ENCODE measurements around the gene PLEKHO2. TPM values are rescaled to one million over a fixed set of nuclear protein-coding genes. Genes with fewer than 3 reads are reported as not detected.
A peak's percentile ranks its signal among the peaks of the same experiment; 100 is the strongest.

Gene PLEKHO2
- total RNA-seq, 1 donor from 2014 or later = 34.9 TPM

DNA sequence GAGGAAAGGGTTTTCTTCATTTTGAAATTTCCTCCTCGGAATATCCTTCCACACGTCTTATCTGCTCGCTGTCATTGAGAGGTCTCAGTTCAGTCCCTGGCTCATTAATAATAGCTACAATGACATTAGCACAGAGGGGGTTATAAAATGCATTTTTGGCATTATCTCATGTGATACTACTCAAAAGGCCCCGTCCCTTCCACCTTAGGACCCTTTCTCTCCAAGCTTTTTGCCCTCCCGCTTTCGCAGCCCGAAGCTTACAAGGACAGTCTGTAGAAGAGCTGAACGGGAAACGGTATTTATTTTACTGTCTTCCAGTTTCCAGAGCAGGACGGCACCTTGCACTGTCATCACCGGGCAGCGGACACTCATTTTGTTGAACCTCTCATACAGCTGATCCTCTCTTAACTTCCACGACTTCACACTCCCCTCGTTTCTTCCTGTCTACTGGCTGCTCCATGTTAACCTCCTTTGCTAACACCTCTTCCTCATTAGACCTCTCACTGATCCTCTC lies 5.6 kb upstream of the PLEKHO2 start:
- intact Hi-C loops (cut with DNase I) = no loop called here
- no peaks in the 10 kb centered on the region for H3K9me3 ChIP-seq
- no peaks in the 10 kb centered on the region for H3K27me3 ChIP-seq
- peaks cover 6% of the 10 kb centered on the region for H3K4me1 ChIP-seq
- no peak for DNase-seq (ENCODE audit: extremely low spot score in 2 of 2)
- TF ChIP-seq POLR2AphosphoS5 (IDR thresholded peaks at IDR 0.05; ENCODE audit: insufficient read depth in 1 of 2, low read depth in 1 of 2) (peak in 1 of 2 donors; percentile 11), POLR2A (IDR thresholded peaks at IDR 0.05) (no peak)
- H3K36me3 ChIP-seq = no peaks in the 10 kb centered on the region
- H3K4me3 ChIP-seq = peak overlapping the region; percentile 16 to 43
- peak overlapping the region; percentile 62 for H3K27ac ChIP-seq

DNA sequence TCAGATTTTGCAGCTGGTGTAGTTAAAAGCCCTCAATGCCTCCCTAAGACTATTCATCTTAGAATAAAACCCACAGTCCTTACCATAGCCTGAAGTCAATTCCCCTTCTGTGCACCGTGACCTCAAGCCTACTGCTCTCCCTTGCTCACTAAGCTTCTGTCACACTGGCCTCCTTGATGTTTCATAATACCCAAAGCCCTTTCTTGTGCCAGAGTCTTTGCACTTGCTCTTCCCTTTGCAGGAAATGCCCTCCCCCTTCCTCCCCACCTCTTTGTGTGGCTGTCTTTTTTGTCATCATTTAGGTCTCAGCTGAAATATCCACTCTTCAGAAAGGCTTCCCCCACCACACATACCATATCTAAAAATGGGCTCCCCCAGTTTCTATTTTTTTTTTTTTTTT lies 4.2 kb upstream of the PLEKHO2 start:
- no peak overlapping the region for H3K4me3 ChIP-seq
- no peaks in the 10 kb centered on the region for H3K27me3 ChIP-seq
- no peak for DNase-seq (ENCODE audit: extremely low spot score in 2 of 2)
- intact Hi-C loops (cut with DNase I) = no loop called here
- no peaks in the 10 kb centered on the region for H3K9me3 ChIP-seq
- peaks cover 6% of the 10 kb centered on the region for H3K4me1 ChIP-seq
- TF ChIP-seq POLR2AphosphoS5 (IDR thresholded peaks at IDR 0.05; ENCODE audit: insufficient read depth in 1 of 2, low read depth in 1 of 2) = no peak
- TF ChIP-seq POLR2A (IDR thresholded peaks at IDR 0.05) = no peak
- TF ChIP-seq, protein P1, sequence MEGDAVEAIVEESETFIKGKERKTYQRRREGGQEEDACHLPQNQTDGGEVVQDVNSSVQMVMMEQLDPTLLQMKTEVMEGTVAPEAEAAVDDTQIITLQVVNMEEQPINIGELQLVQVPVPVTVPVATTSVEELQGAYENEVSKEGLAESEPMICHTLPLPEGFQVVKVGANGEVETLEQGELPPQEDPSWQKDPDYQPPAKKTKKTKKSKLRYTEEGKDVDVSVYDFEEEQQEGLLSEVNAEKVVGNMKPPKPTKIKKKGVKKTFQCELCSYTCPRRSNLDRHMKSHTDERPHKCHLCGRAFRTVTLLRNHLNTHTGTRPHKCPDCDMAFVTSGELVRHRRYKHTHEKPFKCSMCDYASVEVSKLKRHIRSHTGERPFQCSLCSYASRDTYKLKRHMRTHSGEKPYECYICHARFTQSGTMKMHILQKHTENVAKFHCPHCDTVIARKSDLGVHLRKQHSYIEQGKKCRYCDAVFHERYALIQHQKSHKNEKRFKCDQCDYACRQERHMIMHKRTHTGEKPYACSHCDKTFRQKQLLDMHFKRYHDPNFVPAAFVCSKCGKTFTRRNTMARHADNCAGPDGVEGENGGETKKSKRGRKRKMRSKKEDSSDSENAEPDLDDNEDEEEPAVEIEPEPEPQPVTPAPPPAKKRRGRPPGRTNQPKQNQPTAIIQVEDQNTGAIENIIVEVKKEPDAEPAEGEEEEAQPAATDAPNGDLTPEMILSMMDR (IDR thresholded peaks at IDR 0.05) = no peak
- no peak overlapping the region for H3K27ac ChIP-seq
- H3K36me3 ChIP-seq = no peaks in the 10 kb centered on the region

DNA sequence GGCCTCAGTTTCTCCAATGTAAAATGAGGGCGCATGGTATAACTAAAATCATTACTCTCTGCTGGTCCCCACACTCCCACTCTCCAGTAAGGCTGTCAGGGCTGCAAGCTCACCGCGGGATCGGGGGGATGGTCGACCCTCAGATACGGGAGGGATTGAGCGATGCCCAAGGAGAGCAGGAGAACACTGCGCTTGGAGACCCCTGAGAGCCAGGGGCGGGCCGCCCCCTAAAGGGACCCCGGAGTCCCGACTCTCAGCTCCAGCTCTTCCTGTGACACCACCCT lies 713 bp upstream of the PLEKHO2 start:
- peak overlapping the region; percentile 98 for H3K27ac ChIP-seq
- intact Hi-C loops (cut with DNase I) = loop anchor here (2.0 kb wide), 1 partner anchor 56 kb away; no protein-coding TSS in a partner anchor
- no peak for DNase-seq (ENCODE audit: extremely low spot score in 2 of 2)
- H3K4me1 ChIP-seq = peaks cover 40% of the 10 kb centered on the region
- peak overlapping the region; percentile 91 to 97 for H3K4me3 ChIP-seq
- no peaks in the 10 kb centered on the region for H3K9me3 ChIP-seq
- no peaks in the 10 kb centered on the region for H3K36me3 ChIP-seq
- H3K27me3 ChIP-seq = no peaks in the 10 kb centered on the region
- TF ChIP-seq POLR2AphosphoS5 (IDR thresholded peaks at IDR 0.05; ENCODE audit: insufficient read depth in 1 of 2, low read depth in 1 of 2) (no peak), POLR2A (IDR thresholded peaks at IDR 0.05) (no peak)
- TF ChIP-seq, protein P1 (IDR thresholded peaks at IDR 0.05) = no peak

DNA sequence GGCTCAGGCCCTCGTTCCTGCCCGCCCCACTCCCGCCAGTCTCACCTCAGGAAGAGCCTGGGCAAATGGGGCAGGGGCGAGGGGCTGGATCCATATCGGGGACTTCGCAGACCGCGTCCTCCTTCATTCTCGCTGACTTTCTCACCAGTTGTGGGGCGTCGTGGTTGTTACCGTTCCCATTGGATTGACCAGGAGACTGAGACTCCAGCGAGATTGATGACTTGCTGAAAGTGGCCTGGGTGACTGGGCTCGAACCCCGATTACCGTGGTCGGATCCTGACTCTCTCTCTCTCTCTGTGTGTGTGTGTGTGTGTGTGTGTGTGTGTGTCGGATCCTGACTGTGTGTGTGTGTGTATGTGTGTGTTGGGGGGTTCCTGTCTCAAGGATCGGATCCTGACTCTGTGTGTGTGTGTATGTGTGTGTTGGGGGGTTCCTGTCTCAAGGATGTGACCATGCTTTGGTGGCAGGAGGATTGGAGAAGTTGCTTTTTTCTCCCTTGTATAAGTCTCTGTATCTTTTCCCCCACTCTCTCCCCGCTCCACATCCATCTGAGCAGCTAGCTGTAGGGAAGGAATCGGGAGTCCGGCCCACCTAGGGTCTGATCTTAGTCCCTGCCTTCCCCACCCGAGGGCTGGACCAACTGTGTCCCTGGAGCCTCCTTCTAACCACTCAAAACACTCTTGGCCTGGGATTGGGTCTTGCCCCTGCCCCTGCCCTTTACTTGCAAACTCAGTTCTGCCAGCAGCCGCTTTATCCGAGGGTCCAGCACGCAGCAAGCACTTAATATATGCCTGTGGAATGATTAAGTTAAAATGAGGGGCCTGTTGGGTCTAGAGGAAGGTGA lies 603 bp downstream of the PLEKHO2 start:
- Histone ChIP-seq H3K27ac (peak overlapping the region; percentile 98), H3K36me3 (peaks cover 0 to 4% of the 10 kb centered on the region in 2 donors), H3K9me3 (no peaks in the 10 kb centered on the region), H3K4me1 (peaks cover 54% of the 10 kb centered on the region), H3K4me3 (peak overlapping the region; percentile 91 to 97), H3K27me3 (no peaks in the 10 kb centered on the region)
- intact Hi-C loops (cut with DNase I) = no loop called here
- DNase-seq (ENCODE audit: extremely low spot score in 2 of 2) = no peak
- TF ChIP-seq POLR2AphosphoS5 (IDR thresholded peaks at IDR 0.05; ENCODE audit: insufficient read depth in 1 of 2, low read depth in 1 of 2) = no peak
- no peak for TF ChIP-seq POLR2A (IDR thresholded peaks at IDR 0.05)
- TF ChIP-seq, protein P1 (IDR thresholded peaks at IDR 0.05) = no peak

DNA sequence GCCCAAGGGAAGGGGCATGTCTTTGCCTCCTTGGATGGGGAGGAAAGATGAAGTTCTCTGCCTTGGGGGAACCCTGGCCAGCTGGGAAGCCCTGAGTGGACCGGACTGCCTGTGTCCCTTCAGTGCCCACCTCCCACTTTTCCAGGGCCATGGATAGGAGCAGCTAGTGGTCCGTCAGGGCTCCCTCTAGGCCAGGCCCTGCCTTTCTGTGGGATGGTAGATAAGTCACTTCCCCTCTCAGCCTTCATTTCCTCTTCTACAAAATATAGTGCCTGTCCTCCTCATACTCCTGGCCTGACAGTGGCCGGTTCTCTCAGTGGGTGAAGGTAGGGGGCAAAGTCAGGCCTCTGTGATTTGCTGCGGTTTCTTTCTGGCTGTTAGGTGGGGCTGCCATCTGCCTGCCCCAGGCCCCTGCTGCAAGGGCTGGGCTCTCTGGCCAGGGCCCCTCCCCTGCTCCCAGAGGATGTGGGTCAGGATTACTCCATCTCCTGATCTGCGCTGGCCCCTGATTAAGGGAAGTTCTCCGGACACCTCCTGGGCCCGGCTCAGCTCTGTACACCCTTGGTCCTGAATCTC lies 1.4 kb downstream of the PLEKHO2 start:
- TF ChIP-seq, protein P1 (IDR thresholded peaks at IDR 0.05) = no peak
- TF ChIP-seq POLR2AphosphoS5 (IDR thresholded peaks at IDR 0.05; ENCODE audit: insufficient read depth in 1 of 2, low read depth in 1 of 2) (peak in 1 of 2 donors; percentile 77), POLR2A (IDR thresholded peaks at IDR 0.05) (peak in 1 of 2 donors; percentile 9)
- intact Hi-C loops (cut with DNase I) = no loop called here
- H3K27ac ChIP-seq = peak overlapping the region; percentile 98
- H3K4me1 ChIP-seq = peaks cover 61% of the 10 kb centered on the region
- peak overlapping the region; percentile 91 to 97 for H3K4me3 ChIP-seq
- H3K27me3 ChIP-seq = no peaks in the 10 kb centered on the region
- peaks cover 0 to 4% of the 10 kb centered on the region in 2 donors for H3K36me3 ChIP-seq
- DNase-seq (ENCODE audit: extremely low spot score in 2 of 2) = no peak
- H3K9me3 ChIP-seq = no peaks in the 10 kb centered on the region
